ENCODE measurements around the gene LTF. TPM values are rescaled to one million over a fixed set of nuclear protein-coding genes. Genes with fewer than 3 reads are reported as not detected.
"Not testable (repeated sequence)": the region's sequence is repeated elsewhere in the genome, so short reads cannot be mapped to it uniquely, and the experiment has no call there.

Gene LTF
- total RNA-seq, 2 donors from 2014 or later = not detected

- no peaks in the 10 kb centered on the region for H3K4me1 Mint-ChIP-seq
- H3K36me3 Mint-ChIP-seq (ENCODE audit: low read depth) = no peaks in the 10 kb centered on the region
- H3K27ac Mint-ChIP-seq = no peak overlapping the region
- H3K4me3 Mint-ChIP-seq = no peak overlapping the region
- H3K27me3 Mint-ChIP-seq = peaks cover 7% of the 10 kb centered on the region
- ATAC-seq (replicated peaks) = no peak
- no peaks in the 10 kb centered on the region for H3K9me3 Mint-ChIP-seq
Measured at GRCh38 chr3:46397111-46397510, 67.6 kb downstream of the LTF start.

DNA sequence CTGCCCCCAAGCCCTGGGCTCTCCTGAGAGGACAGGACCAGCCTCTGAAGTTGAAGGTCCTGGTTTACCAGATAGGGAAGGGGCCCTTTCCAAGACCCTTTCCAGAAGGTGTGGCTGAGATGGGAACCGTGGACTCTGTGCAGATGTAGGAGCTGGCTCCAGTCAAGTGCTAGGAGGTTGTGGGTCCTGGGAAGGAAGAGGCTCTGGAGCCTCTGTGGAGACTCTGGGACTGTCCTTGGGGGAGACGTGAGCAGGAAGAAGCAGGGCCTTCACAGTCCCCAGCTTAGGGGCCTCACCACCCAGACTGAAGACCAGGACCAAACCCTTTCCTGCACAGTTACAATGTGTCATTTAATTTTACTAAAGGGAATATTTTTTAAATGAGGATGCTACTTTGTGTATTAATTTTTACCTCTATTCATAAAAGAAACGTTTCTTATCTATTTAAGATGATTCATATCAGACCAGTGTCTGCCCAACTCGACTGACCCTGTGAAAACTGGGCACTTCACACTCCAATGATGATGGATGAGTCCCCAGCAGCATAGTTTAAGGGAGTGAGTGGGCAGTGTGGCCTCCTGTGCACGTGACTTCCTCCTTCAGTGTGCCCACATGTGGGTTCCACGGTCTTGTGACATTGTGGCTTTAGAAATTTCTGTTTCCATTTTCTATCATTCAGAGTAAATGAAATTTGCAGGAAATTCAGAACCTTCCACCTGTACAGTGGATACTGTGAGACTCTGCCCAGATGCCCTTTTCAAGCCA, 68.8 kb downstream of the LTF start:
- H3K27ac Mint-ChIP-seq = no peak overlapping the region
- no peak overlapping the region for H3K4me3 Mint-ChIP-seq
- H3K27me3 Mint-ChIP-seq = peaks cover 7% of the 10 kb centered on the region
- no peaks in the 10 kb centered on the region for H3K9me3 Mint-ChIP-seq
- H3K36me3 Mint-ChIP-seq (ENCODE audit: low read depth) = no peaks in the 10 kb centered on the region
- no peak for ATAC-seq (replicated peaks)
- no peaks in the 10 kb centered on the region for H3K4me1 Mint-ChIP-seq

- Mint-ChIP-seq H3K9me3 (no peaks in the 10 kb centered on the region), H3K36me3 (ENCODE audit: low read depth) (no peaks in the 10 kb centered on the region), H3K4me1 (no peaks in the 10 kb centered on the region), H3K27me3 (peaks cover 7% of the 10 kb centered on the region), H3K27ac (no peak overlapping the region), H3K4me3 (no peak overlapping the region)
- no peak for ATAC-seq (replicated peaks)
Measured at GRCh38 chr3:46395210-46395661, 69.5 kb downstream of the LTF start.

DNA sequence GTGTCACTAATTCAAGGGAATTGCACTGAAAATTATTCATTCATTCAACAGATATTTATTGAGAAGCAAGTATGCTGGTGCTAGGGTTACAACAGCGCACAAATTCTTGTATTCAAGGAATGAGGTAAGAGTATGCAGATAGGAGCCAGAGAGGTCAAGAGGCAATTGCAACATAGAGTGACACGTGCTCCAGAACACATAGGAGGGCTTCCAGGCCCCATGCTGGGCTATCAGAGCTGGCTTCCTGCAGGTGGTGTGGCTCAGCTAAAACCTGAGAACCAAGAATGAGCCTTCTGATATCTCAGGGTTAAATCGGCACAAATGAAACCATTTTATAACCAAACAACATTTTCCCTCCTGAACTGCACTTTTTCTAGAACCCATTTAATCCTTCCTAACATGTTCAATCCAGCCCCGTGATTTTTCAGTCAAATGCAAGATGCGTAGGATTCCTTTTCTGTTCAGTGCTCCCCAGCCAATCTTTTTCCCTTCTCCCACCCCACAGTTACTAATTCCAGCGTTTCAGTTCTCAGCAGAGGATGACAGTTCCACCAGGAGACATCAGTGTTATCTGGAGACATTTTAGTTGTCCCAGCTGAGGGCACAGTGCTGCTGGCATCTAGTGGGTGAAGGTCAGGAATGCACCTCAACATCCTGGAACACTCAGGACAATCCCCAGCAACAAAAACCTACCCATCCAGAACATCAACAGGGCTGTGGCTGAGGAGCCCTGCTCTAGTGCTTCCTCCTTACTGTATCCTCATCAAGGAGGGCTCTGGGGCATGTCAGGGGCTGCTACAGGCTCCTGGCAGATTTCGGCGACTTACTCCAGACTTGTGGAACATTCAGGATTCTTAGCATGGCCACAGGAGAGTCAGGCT, 70.9 kb downstream of the LTF start:
- H3K9me3 Mint-ChIP-seq = no peaks in the 10 kb centered on the region
- H3K27ac Mint-ChIP-seq = no peak overlapping the region
- peaks cover 7% of the 10 kb centered on the region for H3K27me3 Mint-ChIP-seq
- ATAC-seq (replicated peaks) = no peak
- no peak overlapping the region for H3K4me3 Mint-ChIP-seq
- no peaks in the 10 kb centered on the region for H3K4me1 Mint-ChIP-seq
- H3K36me3 Mint-ChIP-seq (ENCODE audit: low read depth) = no peaks in the 10 kb centered on the region

- ATAC-seq (replicated peaks) = no peak
- no peaks in the 10 kb centered on the region for H3K9me3 Mint-ChIP-seq
- no peaks in the 10 kb centered on the region for H3K36me3 Mint-ChIP-seq (ENCODE audit: low read depth)
- H3K27ac Mint-ChIP-seq = no peak overlapping the region
- no peak overlapping the region for H3K4me3 Mint-ChIP-seq
- H3K27me3 Mint-ChIP-seq = peaks cover 7% of the 10 kb centered on the region
- H3K4me1 Mint-ChIP-seq = no peaks in the 10 kb centered on the region
Measured at GRCh38 chr3:46393011-46393410, 71.7 kb downstream of the LTF start.

DNA sequence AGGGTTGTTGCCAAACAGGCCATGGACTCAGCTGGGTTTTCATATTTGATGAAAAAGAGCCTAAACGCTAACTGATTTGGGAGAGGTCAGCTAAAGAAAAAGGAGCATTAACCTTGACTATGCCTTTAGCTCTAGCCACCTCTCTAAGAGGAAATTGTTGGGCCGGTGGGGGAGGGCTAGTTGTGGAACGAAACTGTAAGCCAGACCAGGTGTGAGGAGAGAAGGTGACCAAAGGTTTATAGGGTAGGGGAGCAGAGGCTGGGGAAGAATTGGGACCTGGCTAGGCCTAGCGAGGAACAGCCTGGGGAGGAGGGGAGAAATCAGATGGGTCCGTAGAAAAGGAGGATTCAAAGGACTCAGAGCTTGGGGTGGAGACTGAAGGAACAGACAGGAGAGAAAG, 73.2 kb downstream of the LTF start:
- H3K27me3 Mint-ChIP-seq; H3K4me1 Mint-ChIP-seq; H3K36me3 Mint-ChIP-seq (ENCODE audit: low read depth); H3K27ac Mint-ChIP-seq; H3K4me3 Mint-ChIP-seq; ATAC-seq (replicated peaks); H3K9me3 Mint-ChIP-seq: not testable (repeated sequence)

- Mint-ChIP-seq H3K27ac (no peak overlapping the region), H3K36me3 (ENCODE audit: low read depth) (no peaks in the 10 kb centered on the region), H3K4me3 (no peak overlapping the region), H3K27me3 (peaks cover 4% of the 10 kb centered on the region), H3K4me1 (no peaks in the 10 kb centered on the region), H3K9me3 (no peaks in the 10 kb centered on the region)
- no peak for ATAC-seq (replicated peaks)
Measured at GRCh38 chr3:46389306-46389705, 75.4 kb downstream of the LTF start.

GRCh38 chr3:46388847-46389246, 75.9 kb downstream of the LTF start:
- not testable (repeated sequence) for H3K4me3 Mint-ChIP-seq; H3K9me3 Mint-ChIP-seq; ATAC-seq (replicated peaks); H3K27ac Mint-ChIP-seq; H3K4me1 Mint-ChIP-seq; H3K27me3 Mint-ChIP-seq; H3K36me3 Mint-ChIP-seq (ENCODE audit: low read depth)

- no peaks in the 10 kb centered on the region for H3K9me3 Mint-ChIP-seq
- ATAC-seq (replicated peaks) = peak; percentile 66
- H3K4me3 Mint-ChIP-seq = no peak overlapping the region
- H3K27me3 Mint-ChIP-seq = peaks cover 4% of the 10 kb centered on the region
- H3K4me1 Mint-ChIP-seq = peaks cover 1% of the 10 kb centered on the region
- no peaks in the 10 kb centered on the region for H3K36me3 Mint-ChIP-seq (ENCODE audit: low read depth)
- no peak overlapping the region for H3K27ac Mint-ChIP-seq
Measured at GRCh38 chr3:46386205-46386604, 78.5 kb downstream of the LTF start.

Other genes with a start within 250 kb of the LTF start
- gene CCR3, start 222.4 kb downstream of the LTF start, total RNA-seq = not detected
- 10 to 100 TPM in 1 of 2 donors, 1 to 10 TPM in 1; 2.9 to 17.5 TPM for gene CCR2, start 110.8 kb downstream of the LTF start, total RNA-seq
- gene CCR5, start 94.0 kb downstream of the LTF start, total RNA-seq = 10 to 100 TPM in 1 of 2 donors, 1 to 10 TPM in 1; 2.2 to 13.8 TPM
- gene CCRL2, start 57.6 kb downstream of the LTF start, total RNA-seq = 1 to 10 TPM; 2.1 to 3.7 TPM
- gene RTP3, start 33.1 kb upstream of the LTF start, total RNA-seq = not detected
- gene LRRC2, start 101.4 kb upstream of the LTF start, total RNA-seq = not detected
- not detected for gene FAM240A, start 147.6 kb upstream of the LTF start, total RNA-seq
- gene ALS2CL, start 228.8 kb upstream of the LTF start, total RNA-seq = 1 to 10 TPM in 1 of 2 donors, under 1 TPM in 1; 0.69 to 5.2 TPM
- under 1 TPM; 0.15 to 0.53 TPM for gene TMIE, start 236.5 kb upstream of the LTF start, total RNA-seq

Measured in activated T-helper 17 cell treated with anti-CD3 and anti-CD28 coated beads, Interleukin-2, amount 50 U/mL, for 72 hours (primary cell).